HepG2 (cell line): ENCODE results near the gene PARP3. TPM values are rescaled to one million over a fixed set of nuclear protein-coding genes. Genes with fewer than 3 reads are reported as not detected.

Experiments used
- ATAC-seq: fragments of 200-7000 bp; cut with Tn5 transposase; 3 replicates; pipeline ENCODE4 v1.9.1; 2020; ENCODE audit warnings: mild to moderate bottlenecking, moderate library complexity
- BruUV-seq: library from RNA; stranded (reverse); fragments of 400-500 nt; replicated peaks from 2 replicates; lab custom pipeline; 2021; lab: Mats Ljungman, UMichigan
- CTCF ChIA-PET: fragments of 300-600 bp; formaldehyde crosslinking; extraction: SDS; loops from one replicate; lab custom pipeline; 2021; ENCODE audit warnings: low total read pairs, inconsistent platforms, low intra/inter-chr PET ratio; lab: Yijun Ruan, JAX
- POLR2A ChIA-PET: fragments of 350-600 bp; sonication (Branson Sonifier 250); formaldehyde crosslinking; loops from one replicate; lab custom pipeline; 2020; ENCODE audit warnings: antibody characterized with exemption, inconsistent platforms; lab: Yijun Ruan, JAX
- DNase-seq: peaks from one replicate; pipeline ENCODE4 v3.0.0-alpha.2; 2015; ENCODE audit warnings: low spot score
- FAIRE-seq: peaks from 3 replicates; lab custom pipeline; 2011; peaks lifted over from hg19 to GRCh38; lab: Jason Lieb, UNC
- H2AFZ ChIP-seq: one replicate; pipeline ENCODE4 v1.6.1; 2011; ENCODE audit warnings: low read length, inconsistent platforms
- H3K27ac ChIP-seq: fragments of 300-600 bp; 3 replicates; pipeline ENCODE4 v1.8.0; 2011; ENCODE audit warnings: mixed run types, mild to moderate bottlenecking, mixed read lengths, low read length, inconsistent platforms; ENCODE audit not compliant: insufficient read depth; ENCODE audit errors: extremely low read length
- H3K27me3 ChIP-seq, 2 experiments: fragments of 200-600 bp in 1 of 2; 2 replicates in 1 of 2; 3 replicates in 1 of 2; pipeline versions ENCODE4 v1.6.0 to v1.8.0; 2011; ENCODE audit warnings: low read length in 2 of 2, mild to moderate bottlenecking in 2 of 2, moderate library complexity in 2 of 2, inconsistent platforms in 1 of 2; ENCODE audit not compliant: insufficient read depth in 2 of 2, control insufficient read depth in 1 of 2
- H3K36me3 ChIP-seq, 2 experiments: fragments of 200-600 bp in 1 of 2; replicated peaks in 1 of 2; 2 replicates in 1 of 2; 3 replicates in 1 of 2; pipeline versions ENCODE4 v1.5.1 to v1.8.0; 2011; ENCODE audit warnings: low read length in 2 of 2, inconsistent platforms in 1 of 2; ENCODE audit not compliant: insufficient read depth in 2 of 2, control insufficient read depth in 1 of 2
- H3K4me1 ChIP-seq: 2 replicates; pipeline ENCODE4 v1.5.1; 2012; ENCODE audit warnings: low read length, inconsistent platforms; ENCODE audit not compliant: insufficient read depth
- H3K4me2 ChIP-seq: 2 replicates; pipeline ENCODE4 v1.6.0; 2011; ENCODE audit warnings: low read depth, low read length, inconsistent platforms
- H3K4me3 ChIP-seq, 3 experiments: fragments of 200-600 bp in 1 of 3; sonication (generic), shearing (Covaris generic) in 1 of 3; replicated peaks in 1 of 3; 2 replicates each; pipeline ENCODE4 v1.5.1; 2011 to 2016; ENCODE audit warnings: low read length in 3 of 3, inconsistent platforms in 2 of 3, low read depth in 2 of 3, mild to moderate bottlenecking in 2 of 3, control low read depth in 1 of 3, mixed read lengths in 1 of 3; ENCODE audit not compliant: insufficient read depth in 1 of 3
- H3K79me2 ChIP-seq: one replicate; pipeline ENCODE4 v1.6.1; 2011; ENCODE audit warnings: low read length, inconsistent platforms; ENCODE audit not compliant: insufficient read depth
- H3K9ac ChIP-seq: 2 replicates; pipeline ENCODE4 v1.6.0; 2011; ENCODE audit warnings: mild to moderate bottlenecking, low read depth, low read length, inconsistent platforms; ENCODE audit not compliant: insufficient read depth
- H3K9me3 ChIP-seq: 2 replicates; pipeline ENCODE4 v1.5.1; 2012; ENCODE audit warnings: mild to moderate bottlenecking, low read length
- H4K20me1 ChIP-seq: 2 replicates; pipeline ENCODE4 v1.6.0; 2011; ENCODE audit warnings: inconsistent platforms, mild to moderate bottlenecking, low read length, moderate library complexity; ENCODE audit not compliant: insufficient read depth
- AHR ChIP-seq: IDR thresholded peaks from 2 replicates; pipeline ENCODE4 v1.6.1; 2018; ENCODE audit warnings: missing genetic modification reagents, missing compliant biosample characterization
- CEBPG ChIP-seq: IDR thresholded peaks from 2 replicates; pipeline ENCODE4 v1.6.1; 2016
- FOXM1 ChIP-seq: sonication (generic); formaldehyde crosslinking; IDR thresholded peaks from 2 replicates; pipeline ENCODE4 v1.5.0; 2020; ENCODE audit warnings: missing genetic modification reagents
- KAT8 ChIP-seq: IDR thresholded peaks from 2 replicates; pipeline ENCODE4 v1.6.1; 2016; ENCODE audit warnings: missing genetic modification reagents, missing compliant biosample characterization
- LRRFIP1 ChIP-seq: sonication (generic); formaldehyde crosslinking; conservative IDR thresholded peaks from 2 replicates; pipeline ENCODE4 v1.4.0; 2020; ENCODE audit warnings: missing genetic modification reagents
- SETDB1 ChIP-seq: sonication (generic); formaldehyde crosslinking; IDR thresholded peaks from 2 replicates; pipeline ENCODE4 v1.5.1; 2020; ENCODE audit warnings: missing genetic modification reagents, mild to moderate bottlenecking, borderline replicate concordance
- TOPORS ChIP-seq: sonication (generic); formaldehyde crosslinking; IDR thresholded peaks from 2 replicates; pipeline ENCODE4 v1.8.0; 2023; ENCODE audit warnings: mild to moderate bottlenecking, missing genetic modification reagents
- ZMAT3 ChIP-seq: sonication (generic); formaldehyde crosslinking; conservative IDR thresholded peaks from 2 replicates; pipeline ENCODE4 v1.7.0; 2021; ENCODE audit warnings: missing genetic modification reagents
- ZNF205 ChIP-seq: IDR thresholded peaks from 2 replicates; pipeline ENCODE4 v1.6.1; 2018; ENCODE audit warnings: missing biosample characterization, missing genetic modification reagents
- ZNF232 ChIP-seq: sonication (generic); formaldehyde crosslinking; IDR thresholded peaks from 2 replicates; pipeline ENCODE4 v1.4.0; 2020; ENCODE audit warnings: missing genetic modification reagents, borderline replicate concordance
- ZNF580 ChIP-seq: IDR thresholded peaks from 2 replicates; pipeline ENCODE4 v1.6.1; 2016; ENCODE audit warnings: low read depth, borderline replicate concordance
- WGBS: methylation state at CpG from one replicate; pipeline ENCODE4 v1.1.6; 2017; ENCODE audit warnings: low lambda C conversion rate; 5-methylcytosine and 5-hydroxymethylcytosine counted together
- in situ Hi-C: cut with HindIII; loops from 2 replicates; pipeline ENCODE4 v1.10.0; 2017; ENCODE audit warnings: low pct_unique_long_range_greater_than_20kb; ENCODE audit not compliant: extremely low pct_ligation_motif_present
- intact Hi-C: fragments of 100-400 bp; cut with micrococcal nuclease; formaldehyde crosslinking; loops from one replicate; pipeline ENCODE4 v1.10.0; 2022; ENCODE audit not compliant: unreplicated experiment
- polyA plus RNA-seq, 8 experiments: library from polyadenylated mRNA; depleted of rRNA in 3 of 8; stranded (reverse) in 7 of 8; unstranded in 1 of 8; fragments of >200 nt; fragmentation: Illumina TruSeq in 4 of 8; extraction: Trizol in 4 of 8; gene quantifications; 2 replicates each; pipeline versions ENCODE4 v1.2.1 to v1.2.3, GENCODE V29; 2011 to 2016; ENCODE audit warnings: low read depth in 4 of 8, missing spikeins in 1 of 8, mixed read lengths in 1 of 8; ENCODE audit not compliant: insufficient read depth in 1 of 8
- total RNA-seq, 5 experiments: library from RNA; depleted of rRNA; stranded (reverse); fragments of >200 nt; fragmentation: Illumina TruSeq; extraction: Trizol; gene quantifications; 2 replicates each; pipeline ENCODE4 v1.2.3, GENCODE V29; 2016; ENCODE audit warnings: low read depth in 1 of 5

The PARP3 gene
- total and polyA plus RNA-seq, 2 of the 13 experiments (the other 11 are each of a cell fraction or from before 2014, with no cell fraction given): 11.2 to 21.5 TPM

GRCh38 chr3:51987568-51987967 lies 45.4 kb downstream of the PARP3 start:
- no peaks in the 10 kb centered on the region; the same call in 1 of the 2 replicates for H4K20me1 ChIP-seq
- TF ChIP-seq ZNF232 (CRISPR knock-in tag) (no peak), SETDB1 (CRISPR knock-in tag) (no peak), KAT8 (CRISPR knock-in tag) (no peak), LRRFIP1 (no peak), ZNF205 (no peak), TOPORS (CRISPR knock-in tag) (no peak), FOXM1 (no peak), AHR (CRISPR knock-in tag) (no peak), ZNF580 (CRISPR knock-in tag) (no peak), CEBPG (CRISPR knock-in tag) (no peak), ZMAT3 (CRISPR knock-in tag) (no peak)
- intact Hi-C loops (no loop called here), in situ Hi-C loops (no loop called here)
- peaks cover 49% of the 10 kb centered on the region for H3K4me1 ChIP-seq
- no peak overlapping the region for H3K4me2 ChIP-seq
- no peaks in the 10 kb centered on the region for H3K27me3 ChIP-seq
- H3K79me2 ChIP-seq: peaks cover 16% of the 10 kb centered on the region
- CTCF ChIA-PET: no interaction called here
- H3K36me3 ChIP-seq: peaks cover 0 to 1% of the 10 kb centered on the region in 2 experiments; a peak in 2 of 5 replicates
- ATAC-seq (no peak), DNase-seq (no peak), FAIRE-seq (no peak)
- no TSS peak for BruUV-seq
- no peaks in the 10 kb centered on the region for H3K9me3 ChIP-seq
- H3K9ac ChIP-seq: no peak overlapping the region
- H2AFZ ChIP-seq: no peak overlapping the region
- no peak overlapping the region for H3K27ac ChIP-seq
- POLR2A ChIA-PET: interaction anchor here (2.0 to 2.1 kb wide), 2 partner anchors 8 to 46 kb away, joined by 6 to 18 read pairs; partner anchors contain the start of genes PARP3, RPL29 and RRP9
- H3K4me3 ChIP-seq: no peak overlapping the region
- WGBS: 99% methylated on average over 6 of the region's 7 CpGs
